ENCODE data around the gene UBQLN4. TPM values are rescaled to one million over a fixed set of nuclear protein-coding genes. Genes with fewer than 3 reads are reported as not detected.

Gene UBQLN4
- total and polyA plus RNA-seq, 9 of the 15 experiments (the other 6 are each of a cell fraction or from before 2014, with no cell fraction given), result 13.5 to 65.5 (median 37.0) TPM

DNA sequence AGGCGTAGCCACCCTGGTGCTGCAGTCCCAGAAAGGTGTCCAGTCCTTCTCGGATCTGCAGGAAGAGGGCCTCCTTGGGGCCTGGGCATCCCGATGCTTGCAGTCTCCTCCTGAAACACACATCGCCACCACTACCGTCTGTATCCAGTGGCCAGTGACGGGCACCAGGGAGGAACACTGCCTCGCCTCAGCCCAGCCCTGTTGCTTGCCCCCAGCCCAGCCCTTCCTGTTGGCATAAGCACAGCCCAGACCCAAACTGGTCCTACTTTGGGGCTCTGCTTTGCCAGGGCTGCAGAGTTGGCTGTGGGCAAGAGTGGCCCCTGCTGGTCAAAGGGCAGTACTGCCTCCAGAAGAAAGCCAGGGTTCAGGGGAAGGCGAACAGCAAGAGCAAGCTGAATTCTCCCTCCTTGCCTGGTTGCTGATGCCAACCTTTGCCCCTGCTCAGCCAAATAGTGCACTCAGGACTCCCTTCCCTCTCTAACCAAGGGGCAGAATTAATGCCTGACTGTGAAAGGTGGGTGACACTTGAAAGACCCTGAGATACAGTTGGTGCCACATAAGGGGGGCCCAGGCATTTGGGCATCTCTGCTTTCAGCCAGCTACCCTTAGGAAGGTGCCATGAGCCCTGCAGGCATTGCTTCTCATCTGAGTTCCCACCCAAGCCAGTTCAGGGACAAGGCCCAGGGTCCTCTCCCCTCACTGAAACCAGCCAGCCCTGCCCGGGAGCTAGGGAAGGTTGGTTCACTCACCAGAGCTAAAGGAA is 64.2 kb downstream of the UBQLN4 start (continued):
- TF ChIP-seq, protein P1, sequence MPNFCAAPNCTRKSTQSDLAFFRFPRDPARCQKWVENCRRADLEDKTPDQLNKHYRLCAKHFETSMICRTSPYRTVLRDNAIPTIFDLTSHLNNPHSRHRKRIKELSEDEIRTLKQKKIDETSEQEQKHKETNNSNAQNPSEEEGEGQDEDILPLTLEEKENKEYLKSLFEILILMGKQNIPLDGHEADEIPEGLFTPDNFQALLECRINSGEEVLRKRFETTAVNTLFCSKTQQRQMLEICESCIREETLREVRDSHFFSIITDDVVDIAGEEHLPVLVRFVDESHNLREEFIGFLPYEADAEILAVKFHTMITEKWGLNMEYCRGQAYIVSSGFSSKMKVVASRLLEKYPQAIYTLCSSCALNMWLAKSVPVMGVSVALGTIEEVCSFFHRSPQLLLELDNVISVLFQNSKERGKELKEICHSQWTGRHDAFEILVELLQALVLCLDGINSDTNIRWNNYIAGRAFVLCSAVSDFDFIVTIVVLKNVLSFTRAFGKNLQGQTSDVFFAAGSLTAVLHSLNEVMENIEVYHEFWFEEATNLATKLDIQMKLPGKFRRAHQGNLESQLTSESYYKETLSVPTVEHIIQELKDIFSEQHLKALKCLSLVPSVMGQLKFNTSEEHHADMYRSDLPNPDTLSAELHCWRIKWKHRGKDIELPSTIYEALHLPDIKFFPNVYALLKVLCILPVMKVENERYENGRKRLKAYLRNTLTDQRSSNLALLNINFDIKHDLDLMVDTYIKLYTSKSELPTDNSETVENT (CRISPR knock-in tag; IDR thresholded peaks at IDR 0.05), result no peak
- TF ChIP-seq, protein P2, sequence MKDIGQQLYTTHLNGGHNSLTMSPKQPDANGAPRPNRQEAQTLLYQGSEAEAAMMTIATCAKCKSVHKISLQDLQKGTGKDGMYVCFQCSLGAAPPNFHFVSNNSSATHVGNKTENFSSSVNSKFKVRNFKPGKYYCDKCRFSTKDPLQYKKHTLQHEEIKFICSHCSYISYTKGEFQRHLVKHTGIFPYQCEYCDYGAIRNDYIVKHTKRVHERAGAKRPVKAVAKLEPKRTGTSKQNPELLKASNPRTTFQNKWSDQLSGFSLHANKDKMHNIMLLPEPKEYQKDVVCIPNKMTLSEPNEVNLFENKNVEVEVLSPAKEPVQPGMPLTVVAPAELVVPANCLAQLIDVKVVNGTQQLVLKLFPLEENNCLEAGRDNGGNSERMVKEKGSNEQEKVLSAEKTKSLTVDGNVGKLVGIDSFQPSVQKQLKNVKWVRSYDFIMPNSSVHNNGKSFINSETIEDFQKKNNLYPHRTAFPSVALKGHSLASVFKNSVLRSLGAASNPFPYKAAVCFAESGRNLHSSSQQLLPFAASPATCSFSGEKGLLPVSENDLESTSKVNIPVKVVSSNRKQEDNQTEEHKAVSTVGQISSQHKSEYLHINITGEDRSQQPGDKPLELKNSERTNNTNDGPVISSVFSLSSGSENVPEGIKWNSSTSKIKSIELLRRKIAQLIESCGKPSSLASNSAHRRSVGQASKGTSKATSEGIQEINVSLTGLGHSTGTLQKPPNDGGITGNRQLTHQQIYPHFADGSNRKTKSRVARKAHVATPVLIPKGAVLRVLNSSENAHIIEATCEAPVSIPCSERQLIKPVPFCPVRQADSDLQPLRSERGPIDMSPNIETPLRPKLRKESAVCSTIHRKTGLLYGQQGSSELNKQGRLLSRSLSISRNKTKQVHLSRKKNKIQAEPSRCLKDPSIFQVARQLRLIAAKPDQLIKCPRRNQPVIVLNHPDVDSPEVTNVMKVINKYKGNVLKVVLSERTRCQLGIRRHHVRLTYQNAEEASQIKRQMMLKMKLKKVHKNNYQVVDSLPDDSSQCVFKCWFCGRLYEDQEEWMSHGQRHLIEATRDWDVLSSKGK (CRISPR knock-in tag; IDR thresholded peaks at IDR 0.05), result no peak
- peak; percentile 65; the same call in 1 of the 2 replicates for TF ChIP-seq RB1 (IDR thresholded peaks at IDR 0.05; ENCODE audit: low read depth)
- TF ChIP-seq JUND (IDR thresholded peaks at IDR 0.05; ENCODE audit: borderline replicate concordance, low read depth, low read length), result peak; percentile 44
- no peak for TF ChIP-seq JUND (tag; IDR thresholded peaks at IDR 0.05; ENCODE audit: borderline replicate concordance, low read depth, low read length)
- TF ChIP-seq KLF16 (IDR thresholded peaks at IDR 0.05), result 0 out of 2 replicates have a peak, but pooled peaks have one; percentile 31
- TF ChIP-seq CHD1 (IDR thresholded peaks at IDR 0.05; ENCODE audit: low read length), result no peak
- TF ChIP-seq, protein P3, sequence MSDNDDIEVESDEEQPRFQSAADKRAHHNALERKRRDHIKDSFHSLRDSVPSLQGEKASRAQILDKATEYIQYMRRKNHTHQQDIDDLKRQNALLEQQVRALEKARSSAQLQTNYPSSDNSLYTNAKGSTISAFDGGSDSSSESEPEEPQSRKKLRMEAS (CRISPR knock-in tag; IDR thresholded peaks at IDR 0.05), result peak; percentile 37; the same call in 1 of the 2 replicates
- TF ChIP-seq SMARCB1 (IDR thresholded peaks at IDR 0.05; ENCODE audit: insufficient read length, low read depth), result no peak
- TF ChIP-seq, protein P4, sequence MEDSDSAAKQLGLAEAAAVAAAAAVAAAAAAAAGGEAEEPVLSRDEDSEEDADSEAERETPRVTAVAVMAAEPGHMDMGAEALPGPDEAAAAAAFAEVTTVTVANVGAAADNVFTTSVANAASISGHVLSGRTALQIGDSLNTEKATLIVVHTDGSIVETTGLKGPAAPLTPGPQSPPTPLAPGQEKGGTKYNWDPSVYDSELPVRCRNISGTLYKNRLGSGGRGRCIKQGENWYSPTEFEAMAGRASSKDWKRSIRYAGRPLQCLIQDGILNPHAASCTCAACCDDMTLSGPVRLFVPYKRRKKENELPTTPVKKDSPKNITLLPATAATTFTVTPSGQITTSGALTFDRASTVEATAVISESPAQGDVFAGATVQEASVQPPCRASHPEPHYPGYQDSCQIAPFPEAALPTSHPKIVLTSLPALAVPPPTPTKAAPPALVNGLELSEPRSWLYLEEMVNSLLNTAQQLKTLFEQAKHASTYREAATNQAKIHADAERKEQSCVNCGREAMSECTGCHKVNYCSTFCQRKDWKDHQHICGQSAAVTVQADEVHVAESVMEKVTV (CRISPR knock-in tag; IDR thresholded peaks at IDR 0.05), result peak; percentile 87
- TF ChIP-seq, protein P5, sequence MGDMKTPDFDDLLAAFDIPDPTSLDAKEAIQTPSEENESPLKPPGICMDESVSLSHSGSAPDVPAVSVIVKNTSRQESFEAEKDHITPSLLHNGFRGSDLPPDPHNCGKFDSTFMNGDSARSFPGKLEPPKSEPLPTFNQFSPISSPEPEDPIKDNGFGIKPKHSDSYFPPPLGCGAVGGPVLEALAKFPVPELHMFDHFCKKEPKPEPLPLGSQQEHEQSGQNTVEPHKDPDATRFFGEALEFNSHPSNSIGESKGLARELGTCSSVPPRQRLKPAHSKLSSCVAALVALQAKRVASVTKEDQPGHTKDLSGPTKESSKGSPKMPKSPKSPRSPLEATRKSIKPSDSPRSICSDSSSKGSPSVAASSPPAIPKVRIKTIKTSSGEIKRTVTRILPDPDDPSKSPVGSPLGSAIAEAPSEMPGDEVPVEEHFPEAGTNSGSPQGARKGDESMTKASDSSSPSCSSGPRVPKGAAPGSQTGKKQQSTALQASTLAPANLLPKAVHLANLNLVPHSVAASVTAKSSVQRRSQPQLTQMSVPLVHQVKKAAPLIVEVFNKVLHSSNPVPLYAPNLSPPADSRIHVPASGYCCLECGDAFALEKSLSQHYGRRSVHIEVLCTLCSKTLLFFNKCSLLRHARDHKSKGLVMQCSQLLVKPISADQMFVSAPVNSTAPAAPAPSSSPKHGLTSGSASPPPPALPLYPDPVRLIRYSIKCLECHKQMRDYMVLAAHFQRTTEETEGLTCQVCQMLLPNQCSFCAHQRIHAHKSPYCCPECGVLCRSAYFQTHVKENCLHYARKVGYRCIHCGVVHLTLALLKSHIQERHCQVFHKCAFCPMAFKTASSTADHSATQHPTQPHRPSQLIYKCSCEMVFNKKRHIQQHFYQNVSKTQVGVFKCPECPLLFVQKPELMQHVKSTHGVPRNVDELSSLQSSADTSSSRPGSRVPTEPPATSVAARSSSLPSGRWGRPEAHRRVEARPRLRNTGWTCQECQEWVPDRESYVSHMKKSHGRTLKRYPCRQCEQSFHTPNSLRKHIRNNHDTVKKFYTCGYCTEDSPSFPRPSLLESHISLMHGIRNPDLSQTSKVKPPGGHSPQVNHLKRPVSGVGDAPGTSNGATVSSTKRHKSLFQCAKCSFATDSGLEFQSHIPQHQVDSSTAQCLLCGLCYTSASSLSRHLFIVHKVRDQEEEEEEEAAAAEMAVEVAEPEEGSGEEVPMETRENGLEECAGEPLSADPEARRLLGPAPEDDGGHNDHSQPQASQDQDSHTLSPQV (IDR thresholded peaks at IDR 0.05), result 0 out of 2 replicates have a peak, but pooled peaks have one; percentile 18
- peak; percentile 59 for TF ChIP-seq GABPB1 (CRISPR knock-in tag; IDR thresholded peaks at IDR 0.05)
- TF ChIP-seq, protein P6, sequence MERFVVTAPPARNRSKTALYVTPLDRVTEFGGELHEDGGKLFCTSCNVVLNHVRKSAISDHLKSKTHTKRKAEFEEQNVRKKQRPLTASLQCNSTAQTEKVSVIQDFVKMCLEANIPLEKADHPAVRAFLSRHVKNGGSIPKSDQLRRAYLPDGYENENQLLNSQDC (CRISPR knock-in tag; IDR thresholded peaks at IDR 0.05), result no peak
